DLD1 (cell line): ENCODE measurements around the gene YPEL2.

Source experiments
- in situ Hi-C: cut with HindIII; loops from 2 replicates; pipeline ENCODE4 v1.10.0; 2017; ENCODE audit warnings: low sequenced_read_pairs

The YPEL2 gene

DNA sequence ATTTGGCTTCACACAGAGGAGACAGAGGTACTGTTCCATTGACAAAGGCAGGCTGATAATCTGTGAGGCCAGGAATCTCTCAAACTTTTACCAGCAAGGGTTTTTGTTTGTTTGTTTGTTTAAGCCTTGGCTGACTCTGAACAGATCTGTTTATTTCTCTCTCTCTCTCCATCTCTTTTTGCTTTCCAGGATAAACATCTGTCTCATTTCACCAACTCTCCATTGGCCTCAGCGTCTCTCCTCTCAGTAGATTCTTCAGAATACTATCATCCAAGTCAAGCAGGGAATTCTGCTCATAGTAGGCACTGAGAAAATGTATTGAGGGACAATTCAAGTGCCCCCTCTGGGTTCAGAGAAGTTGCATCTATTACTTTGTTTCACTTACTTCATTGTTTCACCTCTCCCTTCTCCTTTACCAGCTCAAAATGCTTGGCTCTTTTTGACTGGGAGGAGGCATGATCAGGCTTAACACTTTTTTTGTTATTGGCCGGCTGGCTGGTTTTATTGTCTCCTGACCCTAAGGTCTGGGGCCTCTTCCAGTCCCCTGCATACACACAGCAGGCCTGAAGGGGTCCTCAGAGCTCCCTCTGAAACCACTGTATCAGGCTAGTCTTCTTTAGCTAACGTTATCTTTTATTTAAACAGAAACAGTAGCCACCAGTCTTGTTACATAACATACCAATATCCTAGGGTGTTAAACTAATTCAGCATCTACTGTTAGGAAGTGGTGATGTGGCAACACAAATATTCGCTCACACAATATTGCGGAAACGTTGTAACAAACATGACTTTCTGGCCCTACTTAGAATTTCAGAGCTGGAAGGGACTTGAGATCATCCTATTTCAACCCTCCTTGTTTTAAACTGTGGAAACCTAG lies 2.0 kb upstream of the YPEL2 start:
- in situ Hi-C loops: loop anchor here (10.0 kb wide), 1 partner anchor 105 kb away; no protein-coding TSS in a partner anchor

DNA sequence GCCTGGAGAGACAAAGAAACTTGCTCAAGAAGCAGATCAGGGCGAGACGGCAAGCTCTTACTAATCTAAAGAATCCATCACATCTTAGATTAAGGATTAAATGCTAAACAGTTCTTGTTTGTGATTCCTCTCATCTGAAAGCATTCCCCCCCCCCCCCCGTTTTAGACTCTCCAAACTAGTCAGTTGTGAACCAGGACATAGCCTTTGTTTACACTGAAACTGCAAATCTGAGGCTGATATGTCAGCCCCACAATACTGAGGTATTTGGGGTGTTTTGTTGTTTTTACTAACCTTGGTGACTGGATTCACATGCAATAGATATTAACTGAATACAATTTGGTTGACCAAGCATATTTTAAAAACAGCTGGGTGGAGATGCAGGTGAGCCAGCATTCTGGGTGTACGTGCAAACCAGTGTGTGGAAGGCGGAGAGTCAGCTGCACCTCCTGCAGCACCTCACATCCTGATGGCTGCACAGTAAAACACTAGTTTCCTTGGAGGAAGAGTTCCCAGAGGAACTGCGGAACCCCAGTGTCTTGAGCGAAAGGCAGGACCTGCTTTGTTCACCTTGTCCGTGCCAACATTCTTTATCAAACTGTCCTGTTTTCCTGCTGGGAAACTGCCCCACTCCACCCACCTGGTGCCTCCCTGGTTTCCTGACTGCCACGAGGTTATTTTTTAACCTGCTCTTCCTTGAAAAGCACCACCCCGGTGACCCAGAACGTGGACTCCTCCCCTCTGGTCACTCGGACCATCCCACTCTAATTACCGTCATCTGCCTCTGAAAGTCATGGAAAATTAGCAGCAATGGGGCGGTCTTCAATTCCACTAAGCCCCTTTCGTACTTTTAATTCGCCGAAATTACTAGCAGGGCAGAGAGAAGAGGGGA lies 1.2 kb upstream of the YPEL2 start:
- in situ Hi-C loops: loop anchor here (10.0 kb wide), 1 partner anchor 105 kb away; no protein-coding TSS in a partner anchor

DNA sequence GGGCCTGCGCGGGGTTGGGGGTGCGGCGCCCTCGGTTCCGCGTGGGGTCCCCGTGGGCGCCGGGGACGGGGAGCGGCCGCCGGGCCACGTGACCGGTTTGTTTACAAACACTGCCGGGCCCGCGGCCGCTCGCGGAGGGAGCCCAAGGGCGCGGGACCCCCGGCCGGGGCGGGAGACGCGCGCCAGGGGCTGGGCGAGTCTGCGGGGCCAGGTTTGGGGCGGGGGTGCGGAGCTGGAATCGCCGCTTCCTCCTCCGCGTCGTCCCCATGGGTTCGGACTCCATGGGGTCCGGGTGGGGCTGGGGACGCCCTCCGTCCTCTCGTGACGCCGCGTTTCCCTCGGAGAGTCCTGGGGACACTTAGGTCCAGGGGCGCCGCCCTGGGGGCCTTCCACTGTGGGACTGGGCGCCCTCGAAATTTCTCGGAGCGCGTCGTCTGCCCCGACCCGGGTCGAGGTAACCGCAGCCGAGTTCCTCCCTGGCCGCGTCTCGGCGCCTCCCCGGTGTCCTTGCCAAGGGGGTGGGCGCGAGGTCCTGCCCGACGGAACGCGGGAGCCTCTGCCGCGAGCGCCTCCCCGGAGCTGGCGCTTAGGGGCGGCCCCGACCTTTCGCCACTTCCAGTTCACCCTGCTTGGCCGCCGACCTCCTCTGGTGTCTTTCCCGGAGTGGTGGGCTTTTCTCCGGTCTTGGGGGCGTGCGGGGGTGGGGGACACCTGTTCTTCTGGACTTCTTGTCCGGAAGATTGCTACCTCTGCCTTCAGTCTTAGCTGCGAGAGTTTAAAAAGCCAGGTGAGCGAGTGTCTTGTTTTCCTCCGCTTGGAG lies 684 bp downstream of the YPEL2 start:
- in situ Hi-C loops: loop anchor here (10.0 kb wide), 1 partner anchor 103 kb away; no protein-coding TSS in a partner anchor

GRCh38 chr17:59332749-59333377 lies 1.4 kb downstream of the YPEL2 start:
- in situ Hi-C loops: loop anchor here (10.0 kb wide), 1 partner anchor 102 kb away; no protein-coding TSS in a partner anchor

GRCh38 chr17:59333836-59334235 lies 2.4 kb downstream of the YPEL2 start:
- in situ Hi-C loops: loop anchor here (10.0 kb wide), 1 partner anchor 101 kb away; no protein-coding TSS in a partner anchor

- in situ Hi-C loops: loop anchor here (10.0 kb wide), 1 partner anchor 99 kb away; no protein-coding TSS in a partner anchor
These were observed 4.2 kb downstream of the YPEL2 start for GRCh38 chr17:59335685-59336084.

DNA sequence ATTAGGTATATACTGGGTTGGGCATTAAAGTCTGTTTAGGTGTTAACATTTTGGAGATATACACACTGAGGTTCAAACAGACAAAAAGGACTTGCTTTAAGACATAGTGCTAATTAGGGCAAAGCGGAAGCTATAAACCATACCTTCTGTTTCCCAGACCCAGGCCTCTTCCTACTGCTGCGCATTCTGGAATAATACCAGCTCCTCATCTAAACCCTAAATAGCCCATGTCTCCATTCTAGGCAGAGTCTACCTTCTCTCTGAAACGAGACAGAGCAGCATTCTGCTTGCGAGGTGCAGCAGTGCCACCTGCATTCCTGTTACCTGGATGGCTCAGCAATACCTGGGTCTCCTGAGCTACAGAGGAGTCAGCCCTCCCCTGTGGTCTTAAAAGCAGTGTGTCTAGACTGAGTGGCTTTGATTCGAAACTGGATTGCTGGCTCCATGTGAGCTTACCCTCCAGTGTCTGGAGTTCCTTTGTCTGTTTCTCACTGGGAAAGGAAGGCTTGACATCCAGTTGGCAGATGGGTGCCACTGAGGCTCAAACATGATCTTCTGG lies 6.4 kb downstream of the YPEL2 start:
- in situ Hi-C loops: loop anchor here (10.0 kb wide), 1 partner anchor 97 kb away; no protein-coding TSS in a partner anchor

DNA sequence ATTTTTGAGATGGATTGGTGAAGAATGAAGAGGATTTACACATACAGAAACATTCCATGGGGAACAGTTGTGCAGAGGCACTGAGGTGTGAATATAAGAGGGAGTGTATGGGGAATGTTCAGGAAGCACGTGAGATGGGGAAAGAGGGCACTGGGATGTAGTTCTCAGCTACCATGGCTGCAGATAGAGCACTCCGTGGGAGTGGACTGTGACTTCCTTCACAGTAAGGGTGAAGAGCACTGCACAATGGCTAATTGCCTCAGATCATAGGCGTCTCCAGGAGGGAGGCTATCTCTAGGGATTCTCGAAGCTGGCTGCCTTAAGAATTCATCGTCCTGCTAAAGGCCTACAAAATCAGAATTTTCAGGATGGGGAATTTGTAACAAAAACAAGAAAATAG lies 7.0 kb downstream of the YPEL2 start:
- in situ Hi-C loops: loop anchor here (10.0 kb wide), 1 partner anchor 96 kb away; no protein-coding TSS in a partner anchor

DNA sequence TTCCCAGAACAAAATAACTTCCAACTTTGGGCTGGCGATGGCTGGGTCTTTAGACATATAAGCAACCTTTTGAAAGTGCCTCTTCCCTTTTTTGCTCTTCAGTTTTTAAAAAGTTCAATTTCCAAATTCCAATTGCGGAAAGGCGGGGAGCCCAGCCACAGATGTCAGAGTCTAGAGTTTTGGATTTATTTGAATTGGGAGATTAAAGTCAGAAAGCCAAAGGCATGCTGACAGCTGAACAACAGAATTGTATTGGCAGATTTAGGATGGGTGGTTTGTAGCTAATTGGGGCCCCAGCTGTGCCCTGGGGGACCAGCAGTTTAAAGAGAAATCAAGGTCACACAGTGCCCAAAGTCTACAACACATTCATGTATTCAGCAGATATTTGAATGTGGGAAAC lies 10.5 kb downstream of the YPEL2 start:
- in situ Hi-C loops: no loop called here

DNA sequence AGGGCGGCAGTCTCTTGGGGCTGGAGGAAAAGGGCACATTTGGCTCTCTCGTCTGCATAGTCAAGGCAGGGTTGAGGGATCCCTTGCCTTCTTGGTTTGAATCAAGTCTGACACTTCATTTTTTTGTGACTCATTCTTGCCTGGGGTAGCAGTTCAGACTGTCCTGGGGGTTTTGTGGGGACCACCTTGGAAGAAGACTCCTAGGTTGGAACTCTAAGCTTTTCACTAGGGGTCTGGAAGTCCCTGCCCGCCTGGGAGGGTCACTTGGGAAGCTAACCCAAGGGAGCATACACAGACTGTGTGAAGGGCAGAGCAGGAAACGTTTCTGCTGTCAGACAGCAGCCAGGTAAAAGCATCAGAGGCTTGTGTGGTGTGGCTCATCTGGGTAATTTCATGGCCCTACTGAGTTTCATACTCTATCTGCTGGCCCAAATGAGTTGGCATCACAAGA lies 11.3 kb downstream of the YPEL2 start:
- in situ Hi-C loops: no loop called here

DNA sequence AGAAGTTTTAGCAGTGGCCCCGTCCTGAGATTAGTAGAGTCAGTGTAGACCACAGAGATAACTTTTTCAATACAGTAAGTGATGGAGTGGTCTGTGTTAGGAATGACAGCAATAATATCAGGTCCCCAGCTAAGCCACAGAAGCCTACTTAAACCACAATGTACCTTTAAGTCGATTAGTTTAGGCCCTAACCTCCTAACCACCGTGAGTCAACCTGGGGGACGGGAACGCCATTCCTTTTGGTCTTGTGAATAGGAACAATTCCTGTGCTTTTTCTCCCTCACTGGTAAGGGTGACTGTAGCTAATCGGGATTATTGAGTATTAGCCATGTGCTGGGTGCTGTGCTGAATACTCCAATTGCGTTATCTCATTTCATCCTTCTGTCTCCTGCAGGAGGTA lies 14.0 kb downstream of the YPEL2 start:
- in situ Hi-C loops: no loop called here

GRCh38 chr17:59346341-59346740 lies 14.9 kb downstream of the YPEL2 start:
- in situ Hi-C loops: no loop called here

GRCh38 chr17:59346876-59347407 lies 15.5 kb downstream of the YPEL2 start:
- in situ Hi-C loops: no loop called here

DNA sequence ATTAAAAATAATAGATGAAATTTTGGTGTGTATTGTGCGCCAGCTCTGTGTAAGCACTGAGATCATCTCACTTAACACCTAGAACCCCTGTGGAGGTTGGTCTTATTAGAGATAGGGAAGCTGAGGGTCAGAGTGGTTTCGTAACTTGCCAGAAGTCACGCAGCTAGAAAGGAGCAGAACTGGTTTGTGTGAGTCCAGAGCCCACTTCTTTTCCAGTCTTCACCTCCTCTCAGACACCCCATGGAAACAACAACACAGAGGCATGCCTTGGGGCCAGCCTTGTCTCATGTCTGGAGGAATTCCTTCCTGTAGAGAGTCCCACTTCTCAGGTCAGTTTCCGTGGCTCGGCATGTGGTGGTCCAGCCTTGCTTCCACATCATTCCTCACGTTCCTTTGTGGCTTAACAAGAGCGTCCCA lies 16.5 kb downstream of the YPEL2 start:
- in situ Hi-C loops: no loop called here

DNA sequence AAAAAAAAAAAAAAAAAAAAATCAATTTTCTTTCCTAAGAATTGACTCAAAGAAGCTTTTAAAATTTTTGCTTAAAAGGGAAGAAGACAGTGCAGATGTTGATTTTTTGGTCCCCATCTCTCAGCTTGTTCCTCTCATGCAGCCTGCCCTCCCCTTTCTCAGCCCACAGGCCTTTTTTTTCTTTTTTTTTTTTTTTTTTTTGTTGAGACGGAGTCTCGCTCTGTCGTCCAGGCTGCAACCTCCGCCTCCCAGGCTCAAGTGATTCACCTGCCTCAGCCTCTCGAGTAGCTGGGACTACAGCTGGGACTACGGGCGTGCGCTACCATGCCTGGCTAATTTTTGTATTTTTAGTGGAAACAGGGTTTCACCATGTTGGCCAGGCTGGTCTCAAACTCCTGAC lies 17.7 kb downstream of the YPEL2 start:
- in situ Hi-C loops: no loop called here

DNA sequence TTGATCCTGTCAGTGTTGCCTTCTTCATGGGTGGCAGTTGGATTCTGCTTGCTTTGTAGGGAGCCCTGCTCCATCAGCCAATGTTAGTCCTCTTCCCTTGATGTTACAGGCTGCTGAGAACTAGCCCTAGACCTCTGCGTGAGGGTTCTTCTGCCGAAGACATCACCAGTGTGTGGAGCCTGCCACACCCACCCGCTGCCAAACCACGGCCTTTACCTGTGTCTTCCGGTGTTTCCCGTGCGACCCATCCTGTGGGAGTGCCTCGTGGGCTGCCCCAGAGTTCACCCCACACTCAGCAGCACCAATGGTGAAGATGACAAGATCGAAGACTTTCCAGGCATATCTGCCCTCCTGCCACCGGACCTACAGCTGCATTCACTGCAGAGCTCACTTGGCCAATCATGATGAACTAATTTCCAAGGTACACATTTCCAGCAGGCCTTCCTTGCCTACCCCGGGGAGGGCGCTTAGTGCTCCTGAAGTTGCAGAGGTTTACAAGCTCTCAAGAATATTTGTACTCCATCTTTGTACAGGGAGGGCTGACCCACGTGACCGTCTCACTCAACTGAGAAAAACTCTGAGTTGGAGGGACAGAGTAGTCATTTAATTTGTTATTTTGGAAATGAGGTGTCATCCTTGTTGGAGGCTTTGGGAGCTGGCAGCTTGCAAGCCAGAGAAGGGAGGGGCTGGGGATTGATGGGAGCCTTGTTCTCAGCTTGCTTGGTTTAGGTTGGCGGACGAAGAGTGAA lies 21.8 kb downstream of the YPEL2 start:
- in situ Hi-C loops: no loop called here

- in situ Hi-C loops: no loop called here
These were observed 22.7 kb downstream of the YPEL2 start for GRCh38 chr17:59353936-59354755.
